Measurements from ENCODE around the gene KLHL21.
"Not testable (repeated sequence)": the region's sequence is repeated elsewhere in the genome, so short reads cannot be mapped to it uniquely, and the experiment has no call there.

The KLHL21 gene

GRCh38 chr1:6646499-6647148 is 44.0 kb upstream of the KLHL21 start:
- no peaks in the 10 kb centered on the region for H4K20me1 ChIP-seq (ENCODE audit: low read depth, low read length)
- H3K9me3 ChIP-seq (ENCODE audit: insufficient read depth, low read length), result no peaks in the 10 kb centered on the region
- no peak overlapping the region for H3K9ac ChIP-seq (ENCODE audit: low read length)
- no peaks in the 10 kb centered on the region for H3F3A ChIP-seq (ENCODE audit: insufficient read depth)
- TF ChIP-seq CTCF (IDR thresholded peaks at IDR 0.05; ENCODE audit: insufficient read depth, low read length, poor library complexity, severe bottlenecking) (peak; percentile 27), EZH2phosphoT487 (conservative IDR thresholded peaks at IDR 0.05; ENCODE audit: low read length) (no peak)
- no peaks in the 10 kb centered on the region for H3K27me3 ChIP-seq (ENCODE audit: low read length)
- H3K79me2 ChIP-seq (ENCODE audit: insufficient read depth, low read length), result no peaks in the 10 kb centered on the region
- no peaks in the 10 kb centered on the region for H3K9me2 ChIP-seq (replicated peaks; ENCODE audit: insufficient read depth, low read length)
- no peaks in the 10 kb centered on the region for H3K36me3 ChIP-seq (ENCODE audit: low read length)
- H3K27ac ChIP-seq (ENCODE audit: low read depth, low read length), result no peak overlapping the region
- no peak overlapping the region for H2AFZ ChIP-seq (ENCODE audit: low read depth, low read length, severe bottlenecking)
- H3K4me2 ChIP-seq (ENCODE audit: low read depth, low read length, poor library complexity, severe bottlenecking), result no peak overlapping the region
- H3K4me3 ChIP-seq (ENCODE audit: insufficient read depth, low read length, poor library complexity, severe bottlenecking), result no peak overlapping the region

GRCh38 chr1:6645018-6645417 is 42.3 kb upstream of the KLHL21 start:
- Histone ChIP-seq H3K4me2 (ENCODE audit: low read depth, low read length, poor library complexity, severe bottlenecking) (no peak overlapping the region), H3K27me3 (ENCODE audit: low read length) (no peaks in the 10 kb centered on the region), H3K36me3 (ENCODE audit: low read length) (peaks cover 3% of the 10 kb centered on the region; the same call in 1 of the 2 replicates), H3K27ac (ENCODE audit: low read depth, low read length) (no peak overlapping the region), H3K9ac (ENCODE audit: low read length) (no peak overlapping the region), H3K4me3 (ENCODE audit: insufficient read depth, low read length, poor library complexity, severe bottlenecking) (no peak overlapping the region), H3F3A (ENCODE audit: insufficient read depth) (no peaks in the 10 kb centered on the region), H2AFZ (ENCODE audit: low read depth, low read length, severe bottlenecking) (no peak overlapping the region), H3K9me3 (ENCODE audit: insufficient read depth, low read length) (no peaks in the 10 kb centered on the region), H4K20me1 (ENCODE audit: low read depth, low read length) (no peaks in the 10 kb centered on the region), H3K9me2 (replicated peaks; ENCODE audit: insufficient read depth, low read length) (no peaks in the 10 kb centered on the region), H3K79me2 (ENCODE audit: insufficient read depth, low read length) (no peaks in the 10 kb centered on the region)
- TF ChIP-seq EZH2phosphoT487 (conservative IDR thresholded peaks at IDR 0.05; ENCODE audit: low read length) (no peak), CTCF (IDR thresholded peaks at IDR 0.05; ENCODE audit: insufficient read depth, low read length, poor library complexity, severe bottlenecking) (no peak)

- H3K27me3 ChIP-seq (ENCODE audit: low read length); H3K27ac ChIP-seq (ENCODE audit: low read depth, low read length); H3K9ac ChIP-seq (ENCODE audit: low read length); H3K79me2 ChIP-seq (ENCODE audit: insufficient read depth, low read length); H3K9me3 ChIP-seq (ENCODE audit: insufficient read depth, low read length); H3K36me3 ChIP-seq (ENCODE audit: low read length); H2AFZ ChIP-seq (ENCODE audit: low read depth, low read length, severe bottlenecking); H3K4me2 ChIP-seq (ENCODE audit: low read depth, low read length, poor library complexity, severe bottlenecking); H4K20me1 ChIP-seq (ENCODE audit: low read depth, low read length); H3F3A ChIP-seq (ENCODE audit: insufficient read depth); H3K9me2 ChIP-seq (replicated peaks; ENCODE audit: insufficient read depth, low read length); H3K4me3 ChIP-seq (ENCODE audit: insufficient read depth, low read length, poor library complexity, severe bottlenecking): not testable (repeated sequence)
These were observed 38.2 kb upstream of the KLHL21 start for GRCh38 chr1:6640867-6641266.

GRCh38 chr1:6638226-6638625 is 35.6 kb upstream of the KLHL21 start:
- Histone ChIP-seq H3K9ac (ENCODE audit: low read length) (no peak overlapping the region), H3K9me3 (ENCODE audit: insufficient read depth, low read length) (no peaks in the 10 kb centered on the region), H3K9me2 (replicated peaks; ENCODE audit: insufficient read depth, low read length) (no peaks in the 10 kb centered on the region), H3F3A (ENCODE audit: insufficient read depth) (no peaks in the 10 kb centered on the region), H3K36me3 (ENCODE audit: low read length) (peaks cover 3% of the 10 kb centered on the region; the same call in 1 of the 2 replicates), H2AFZ (ENCODE audit: low read depth, low read length, severe bottlenecking) (no peak overlapping the region), H3K27ac (ENCODE audit: low read depth, low read length) (no peak overlapping the region), H3K4me3 (ENCODE audit: insufficient read depth, low read length, poor library complexity, severe bottlenecking) (no peak overlapping the region), H4K20me1 (ENCODE audit: low read depth, low read length) (no peaks in the 10 kb centered on the region), H3K79me2 (ENCODE audit: insufficient read depth, low read length) (no peaks in the 10 kb centered on the region), H3K27me3 (ENCODE audit: low read length) (no peaks in the 10 kb centered on the region), H3K4me2 (ENCODE audit: low read depth, low read length, poor library complexity, severe bottlenecking) (no peak overlapping the region)
- TF ChIP-seq EZH2phosphoT487 (conservative IDR thresholded peaks at IDR 0.05; ENCODE audit: low read length) (no peak), CTCF (IDR thresholded peaks at IDR 0.05; ENCODE audit: insufficient read depth, low read length, poor library complexity, severe bottlenecking) (no peak)
